ENCODE data around the gene ZKSCAN5. TPM values are rescaled to one million over a fixed set of nuclear protein-coding genes. Genes with fewer than 3 reads are reported as not detected.

The ZKSCAN5 gene
- total RNA-seq, 1 experiment from 2014 or later, result 13.3 TPM

DNA sequence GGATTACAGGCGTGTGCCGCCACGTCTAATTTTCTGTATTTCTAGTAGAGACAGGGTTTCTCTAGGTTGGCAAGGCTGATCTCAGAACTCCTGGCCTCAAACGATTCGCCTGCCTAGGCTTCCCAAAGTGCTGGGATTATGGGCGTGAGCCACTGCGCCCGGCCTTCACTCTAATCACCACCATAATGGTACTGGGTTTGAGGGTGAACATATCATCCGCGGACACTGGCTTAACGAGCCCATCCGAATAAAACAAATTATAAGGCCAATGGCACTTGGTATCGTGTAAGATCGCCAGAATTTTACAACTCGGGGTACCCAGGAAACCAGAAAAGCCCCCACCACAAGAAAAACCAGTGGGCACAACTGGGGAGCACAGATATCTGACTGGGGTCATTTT lies 46.9 kb downstream of the ZKSCAN5 start:
- no peaks in the 10 kb centered on the region for H3K27me3 ChIP-seq (replicated peaks; ENCODE audit: control insufficient read depth, insufficient read depth, low read length)
- POLR2A ChIA-PET, result interaction anchor here (1.2 kb wide), 1 partner anchor 47 kb away, joined by 3 to 4 read pairs; the partner anchor contains the start of gene ZKSCAN5
- no peaks in the 10 kb centered on the region for H3K4me1 ChIP-seq
- no peaks in the 10 kb centered on the region; the same call in 1 of the 2 replicates for H3K36me3 ChIP-seq (ENCODE audit: control insufficient read depth, insufficient read depth, low read length)
- DNase-seq, result no peak
- peaks cover 15% of the 10 kb centered on the region for H3K36me3 Mint-ChIP-seq (ENCODE audit: insufficient read depth, unreplicated experiment)
- intact Hi-C loops (cut with micrococcal nuclease; ENCODE audit: unreplicated experiment), result no loop called here
- TSS peak; percentile 71 for BruUV-seq (replicated peaks)
- TF ChIP-seq, protein P1, sequence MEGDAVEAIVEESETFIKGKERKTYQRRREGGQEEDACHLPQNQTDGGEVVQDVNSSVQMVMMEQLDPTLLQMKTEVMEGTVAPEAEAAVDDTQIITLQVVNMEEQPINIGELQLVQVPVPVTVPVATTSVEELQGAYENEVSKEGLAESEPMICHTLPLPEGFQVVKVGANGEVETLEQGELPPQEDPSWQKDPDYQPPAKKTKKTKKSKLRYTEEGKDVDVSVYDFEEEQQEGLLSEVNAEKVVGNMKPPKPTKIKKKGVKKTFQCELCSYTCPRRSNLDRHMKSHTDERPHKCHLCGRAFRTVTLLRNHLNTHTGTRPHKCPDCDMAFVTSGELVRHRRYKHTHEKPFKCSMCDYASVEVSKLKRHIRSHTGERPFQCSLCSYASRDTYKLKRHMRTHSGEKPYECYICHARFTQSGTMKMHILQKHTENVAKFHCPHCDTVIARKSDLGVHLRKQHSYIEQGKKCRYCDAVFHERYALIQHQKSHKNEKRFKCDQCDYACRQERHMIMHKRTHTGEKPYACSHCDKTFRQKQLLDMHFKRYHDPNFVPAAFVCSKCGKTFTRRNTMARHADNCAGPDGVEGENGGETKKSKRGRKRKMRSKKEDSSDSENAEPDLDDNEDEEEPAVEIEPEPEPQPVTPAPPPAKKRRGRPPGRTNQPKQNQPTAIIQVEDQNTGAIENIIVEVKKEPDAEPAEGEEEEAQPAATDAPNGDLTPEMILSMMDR (IDR thresholded peaks at IDR 0.05; ENCODE audit: insufficient read depth in 1 of 2, low read depth in 1 of 2, low read length in 1 of 2, severe bottlenecking in 1 of 2, unreplicated experiment in 1 of 2), result no peak
- no peaks in the 10 kb centered on the region for H3K9me3 ChIP-seq
- no peaks in the 10 kb centered on the region for H3K9me3 Mint-ChIP-seq (ENCODE audit: unreplicated experiment)
- CTCF ChIA-PET, result no interaction called here
- peak overlapping the region; percentile 84 for H3K27ac Mint-ChIP-seq (ENCODE audit: unreplicated experiment)
- peak overlapping the region; percentile 62 for H3K4me3 ChIP-seq (ENCODE audit: low read depth, low read length)
- H3K4me1 Mint-ChIP-seq (ENCODE audit: low read depth, unreplicated experiment), result peaks cover 7% of the 10 kb centered on the region
- no peaks in the 10 kb centered on the region for H3K27me3 Mint-ChIP-seq (ENCODE audit: insufficient read depth, unreplicated experiment)
- H3K4me3 Mint-ChIP-seq (ENCODE audit: unreplicated experiment), result peak overlapping the region; percentile 83

DNA sequence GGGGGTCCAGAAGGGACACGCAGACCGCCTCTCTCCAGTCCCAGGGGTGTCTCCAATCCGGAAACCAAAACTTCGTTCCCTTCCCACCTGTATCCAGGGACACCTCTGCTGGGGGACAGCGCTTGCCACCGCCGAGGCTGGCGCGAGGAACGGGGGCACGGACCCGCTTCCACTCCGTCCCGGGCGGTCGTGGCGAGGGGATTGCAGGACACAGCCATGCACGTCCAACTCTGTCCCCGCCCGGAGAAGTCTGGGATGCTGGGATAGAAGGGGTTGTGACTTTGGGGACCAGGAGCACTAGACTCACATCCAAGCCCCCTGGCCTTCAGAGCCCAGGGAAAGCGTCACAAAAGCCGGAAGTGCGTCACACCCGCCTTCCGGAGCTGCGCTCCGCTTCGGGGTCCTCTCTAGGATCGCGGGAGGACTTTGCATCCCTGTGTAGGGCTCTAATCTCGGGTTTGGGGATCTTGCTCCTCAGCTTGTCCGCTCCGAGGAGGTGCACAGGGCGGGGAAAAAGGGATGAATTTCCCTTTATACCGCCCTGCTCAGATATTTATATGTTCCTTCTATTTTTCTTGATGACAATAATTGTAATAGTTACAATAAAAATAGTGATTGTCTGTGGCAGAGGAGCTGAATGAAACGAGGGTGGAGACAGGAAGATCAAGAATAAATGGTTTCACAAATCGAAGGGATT lies 47.5 kb downstream of the ZKSCAN5 start, which contains the start of gene FAM200A:
Gene FAM200A (minus strand): TSS at position 348 of the 697 bp plus-strand sequence. CDS start 3,707 bp downstream, outside the sequence.
- Mint-ChIP-seq H3K27me3 (ENCODE audit: insufficient read depth, unreplicated experiment) (no peaks in the 10 kb centered on the region), H3K36me3 (ENCODE audit: insufficient read depth, unreplicated experiment) (peaks cover 10% of the 10 kb centered on the region), H3K4me3 (ENCODE audit: unreplicated experiment) (peak within 1 kb of the TSS; percentile 83), H3K4me1 (ENCODE audit: low read depth, unreplicated experiment) (peaks cover 7% of the 10 kb centered on the region), H3K9me3 (ENCODE audit: unreplicated experiment) (no peaks in the 10 kb centered on the region), H3K27ac (ENCODE audit: unreplicated experiment) (peak within 1 kb of the TSS; percentile 84)
- peak; percentile 85 to 87 for DNase-seq
- Histone ChIP-seq H3K4me3 (ENCODE audit: low read depth, low read length) (peak within 1 kb of the TSS; percentile 62), H3K4me1 (no peaks in the 10 kb centered on the region), H3K27me3 (replicated peaks; ENCODE audit: control insufficient read depth, insufficient read depth, low read length) (no peaks in the 10 kb centered on the region), H3K36me3 (ENCODE audit: control insufficient read depth, insufficient read depth, low read length) (no peaks in the 10 kb centered on the region; the same call in 1 of the 2 replicates), H3K9me3 (no peaks in the 10 kb centered on the region)
- TF ChIP-seq, protein P1 (IDR thresholded peaks at IDR 0.05; ENCODE audit: insufficient read depth in 1 of 2, low read depth in 1 of 2, low read length in 1 of 2, severe bottlenecking in 1 of 2, unreplicated experiment in 1 of 2), result no peak
- ChIA-PET CTCF (interaction anchor here (1.1 kb wide), 1 partner anchor 29 kb away, joined by 3 read pairs; no protein-coding TSS in a partner anchor), POLR2A (interaction anchor here (0.7 to 1.2 kb wide), 2 partner anchors 47 to 65 kb away, joined by 3 to 4 read pairs; partner anchors contain the start of genes ZKSCAN5 and ZSCAN25)
- no TSS peak for BruUV-seq (replicated peaks)
- intact Hi-C loops (cut with micrococcal nuclease; ENCODE audit: unreplicated experiment), result loop anchor here (1.0 kb wide), 2 partner anchors 48 to 64 kb away; partner anchors contain the start of genes ZKSCAN5 and ZSCAN25

DNA sequence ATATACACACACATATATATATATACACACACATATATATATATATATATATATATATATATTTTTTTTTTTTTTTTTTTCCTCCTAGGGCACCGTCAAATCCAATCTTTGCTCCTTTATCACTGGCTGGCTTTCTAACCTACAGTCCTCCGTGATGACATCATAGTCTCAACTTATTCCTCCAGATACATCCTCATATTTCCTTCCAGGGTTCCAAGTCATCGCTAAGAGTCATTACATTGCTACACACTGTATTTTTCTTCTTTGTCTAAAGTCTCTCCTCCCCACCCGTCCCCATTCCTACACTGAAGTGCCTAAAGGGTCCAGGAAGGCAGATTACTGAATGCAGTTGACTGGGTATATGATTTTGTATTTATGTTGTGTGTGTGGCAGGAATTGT lies 48.6 kb downstream of the ZKSCAN5 start:
- POLR2A ChIA-PET, result no interaction called here
- Histone ChIP-seq H3K9me3 (no peaks in the 10 kb centered on the region), H3K4me1 (no peaks in the 10 kb centered on the region), H3K4me3 (ENCODE audit: low read depth, low read length) (no peak overlapping the region), H3K27me3 (replicated peaks; ENCODE audit: control insufficient read depth, insufficient read depth, low read length) (no peaks in the 10 kb centered on the region), H3K36me3 (ENCODE audit: control insufficient read depth, insufficient read depth, low read length) (no peaks in the 10 kb centered on the region; the same call in 1 of the 2 replicates)
- Mint-ChIP-seq H3K36me3 (ENCODE audit: insufficient read depth, unreplicated experiment) (peaks cover 10% of the 10 kb centered on the region), H3K27me3 (ENCODE audit: insufficient read depth, unreplicated experiment) (no peaks in the 10 kb centered on the region), H3K4me3 (ENCODE audit: unreplicated experiment) (peak overlapping the region; percentile 83), H3K4me1 (ENCODE audit: low read depth, unreplicated experiment) (peaks cover 7% of the 10 kb centered on the region), H3K9me3 (ENCODE audit: unreplicated experiment) (no peaks in the 10 kb centered on the region), H3K27ac (ENCODE audit: unreplicated experiment) (no peak overlapping the region)
- TF ChIP-seq, protein P1 (IDR thresholded peaks at IDR 0.05; ENCODE audit: insufficient read depth in 1 of 2, low read depth in 1 of 2, low read length in 1 of 2, severe bottlenecking in 1 of 2, unreplicated experiment in 1 of 2), result no peak
- BruUV-seq (replicated peaks), result no TSS peak
- DNase-seq, result no peak
- intact Hi-C loops (cut with micrococcal nuclease; ENCODE audit: unreplicated experiment), result no loop called here
- CTCF ChIA-PET, result no interaction called here

Measured in Caco-2 (cell line).